UCSD-AML1 (cell line): ENCODE measurements around the gene VCPKMT.

ENCODE experiments used
- DNase-seq: peaks from one replicate; lab custom pipeline; 2025; ENCODE audit not compliant: unreplicated experiment; lab: John Stamatoyannopoulos, UW

The VCPKMT gene

DNA sequence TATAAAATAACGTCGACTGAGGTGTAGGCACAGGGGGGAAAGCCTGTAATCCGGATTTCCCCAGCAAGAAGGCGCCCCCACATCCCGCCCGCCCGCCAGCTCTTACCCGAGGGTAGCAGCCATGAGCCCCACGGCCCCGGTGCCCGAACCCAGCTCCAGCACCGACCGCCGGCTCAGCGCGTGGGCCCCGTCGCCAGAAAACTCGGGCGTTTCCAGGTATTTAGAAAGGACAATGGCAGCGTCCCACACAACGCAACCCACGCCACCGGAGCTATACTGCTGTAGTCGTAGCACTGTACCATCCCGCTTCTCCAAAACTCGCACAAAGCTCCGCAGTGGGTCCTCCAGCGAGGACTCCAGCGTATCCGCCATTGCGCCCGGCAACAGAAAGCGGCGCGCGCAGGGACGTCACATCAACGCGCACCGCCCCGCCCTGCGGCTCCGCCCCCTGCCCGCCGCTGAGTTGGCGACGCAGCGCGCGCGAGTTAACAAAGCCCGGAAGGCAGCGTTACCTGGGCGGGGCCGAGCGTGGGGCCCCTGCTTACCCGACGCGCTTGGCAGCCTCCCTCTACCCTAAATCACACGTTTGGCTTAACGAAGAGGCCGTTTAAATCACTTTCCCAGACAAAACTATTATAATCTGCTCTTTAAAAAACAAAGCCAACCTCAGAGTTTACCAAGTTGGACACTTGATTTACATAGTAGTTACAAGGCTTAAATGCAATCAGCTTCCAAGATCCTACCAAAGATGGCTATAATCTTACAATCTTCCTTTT is at the start of gene VCPKMT:
VCPKMT (minus strand) TSS at position 392 of the 776 bp plus-strand sequence; CDS start at position 372, 20 bp downstream.
- peak; percentile 95 for DNase-seq

DNA sequence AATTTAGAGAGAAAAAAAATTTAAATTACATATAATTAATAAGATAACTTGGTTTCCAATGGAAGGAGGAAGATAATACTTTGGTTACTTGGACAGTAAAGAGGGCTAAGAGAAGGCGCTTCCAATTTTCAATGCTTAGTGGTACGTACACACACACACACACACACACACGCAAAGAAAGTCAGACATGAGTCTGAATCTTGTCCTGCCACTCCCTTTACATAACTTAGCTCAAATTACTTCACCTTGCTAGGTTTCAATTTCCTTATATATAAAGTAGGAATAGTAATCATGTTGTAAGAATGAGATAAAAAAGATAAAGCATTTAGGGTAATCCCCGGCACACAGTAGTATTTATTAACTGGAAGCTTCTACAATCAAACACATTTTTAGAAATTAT is 39.7 kb upstream of the VCPKMT start:
- no peak for DNase-seq

DNA sequence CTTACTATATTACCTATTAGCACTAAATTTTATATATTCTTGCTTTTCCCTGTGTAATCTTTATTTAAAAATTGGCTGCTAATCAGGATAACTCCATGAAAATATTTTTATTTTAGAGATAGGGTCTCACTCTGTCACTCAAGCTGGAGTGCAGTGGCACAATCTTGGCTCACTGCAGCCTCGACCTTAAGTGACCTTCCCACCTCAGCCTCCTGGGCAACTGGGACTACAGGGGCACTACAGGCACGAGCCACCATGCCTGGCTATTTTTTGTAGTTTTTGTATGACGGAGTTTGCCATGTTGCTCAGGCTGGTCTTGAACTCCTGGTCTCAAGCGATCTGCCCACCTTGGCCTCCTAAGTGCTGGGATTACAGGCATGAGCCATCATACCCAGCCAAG is 32.4 kb upstream of the VCPKMT start:
- no peak for DNase-seq

DNA sequence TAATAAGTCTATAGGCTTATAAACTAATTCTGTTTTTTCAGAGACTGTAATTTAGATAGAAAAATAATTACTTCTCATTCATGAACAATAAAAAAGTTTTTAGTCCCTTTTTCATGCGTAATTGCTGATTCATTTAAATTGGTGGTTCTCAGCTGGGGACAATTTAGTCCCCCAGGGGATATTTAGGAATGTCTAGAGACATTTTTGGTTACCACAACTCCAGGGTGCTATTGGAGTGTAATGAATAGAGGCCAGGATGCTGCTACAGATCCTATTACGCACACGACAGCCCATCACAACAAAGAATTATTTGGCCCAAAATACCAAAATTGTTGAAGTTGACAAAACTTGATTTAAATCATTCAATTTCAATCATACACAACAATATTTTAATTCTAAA is 22.8 kb upstream of the VCPKMT start:
- DNase-seq, result no peak

DNA sequence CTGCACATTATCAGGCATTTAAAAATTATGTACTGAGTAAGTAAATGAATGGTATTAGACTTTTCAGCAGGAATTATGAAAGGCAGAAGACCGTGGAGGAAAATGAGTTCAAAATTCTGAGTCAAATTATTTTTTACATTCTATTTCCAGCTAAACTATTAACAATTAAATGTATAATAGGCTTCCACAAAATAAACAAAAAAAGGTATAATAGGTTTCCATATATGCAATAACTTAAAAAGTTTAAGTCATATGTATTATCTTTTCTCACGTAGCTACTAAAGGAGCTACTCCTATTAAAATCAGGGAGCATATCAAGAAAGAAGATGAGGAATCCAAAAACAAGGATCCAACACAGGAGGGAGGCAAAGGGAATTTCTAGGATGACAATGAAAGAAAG is 11.4 kb upstream of the VCPKMT start:
- no peak for DNase-seq

DNA sequence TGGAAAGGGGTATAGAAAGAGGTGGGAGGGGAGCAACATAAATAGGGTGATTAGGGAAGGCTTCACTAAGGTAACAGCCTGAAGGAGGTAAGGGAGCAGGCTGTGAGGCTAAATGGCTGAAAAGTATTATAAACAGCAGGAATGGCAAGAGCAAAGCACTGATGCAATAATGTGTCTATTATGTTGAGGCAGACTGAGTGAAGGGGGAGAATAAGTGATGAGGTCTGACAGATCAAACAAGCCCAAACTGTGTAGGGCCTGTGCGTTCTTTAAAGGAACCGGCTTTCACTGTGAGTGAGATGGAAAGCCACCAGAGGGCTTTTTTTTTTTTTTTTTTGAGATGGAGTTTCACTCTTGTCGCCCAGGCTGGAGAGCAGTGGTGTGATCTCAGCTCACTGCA is 6.7 kb upstream of the VCPKMT start:
- no peak for DNase-seq

DNA sequence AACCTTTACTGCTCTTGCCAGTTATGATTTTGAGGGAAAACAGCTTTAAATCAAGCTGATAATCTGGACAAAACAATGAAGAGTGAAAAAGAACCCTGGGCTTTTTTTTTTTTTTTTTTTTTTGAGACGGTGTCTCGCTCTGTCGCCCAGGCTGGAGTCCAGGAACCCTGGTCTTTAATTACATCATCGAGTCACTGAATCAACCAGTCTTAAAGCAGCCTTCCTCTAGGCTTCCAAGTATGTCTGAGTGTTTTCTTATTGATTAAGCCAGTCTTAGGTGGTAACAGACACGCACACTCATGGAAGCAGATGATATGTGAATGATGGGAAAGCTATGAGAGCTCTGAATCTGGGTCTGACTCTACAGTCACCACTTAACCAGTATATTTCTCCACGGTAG is 5.9 kb upstream of the VCPKMT start:
- DNase-seq, result no peak

DNA sequence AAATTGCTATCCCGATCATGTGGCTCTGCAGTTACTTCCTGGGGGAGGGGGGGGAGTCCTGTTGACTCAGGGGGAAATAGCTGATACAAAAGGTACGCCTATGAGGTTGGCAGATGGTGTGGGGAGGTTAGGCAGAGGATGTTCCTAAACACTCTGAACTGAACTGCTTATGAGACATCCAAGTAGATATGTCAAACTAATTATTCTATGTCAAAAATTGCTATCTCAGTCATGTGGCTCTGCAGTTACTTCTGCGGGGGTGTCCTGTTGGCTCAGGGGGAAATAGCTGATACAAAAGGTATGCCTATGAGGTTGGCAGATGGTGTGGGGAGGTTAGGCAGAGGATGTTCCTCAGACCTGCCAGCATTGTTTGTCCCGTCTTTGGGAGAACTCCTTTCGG is 5.1 kb upstream of the VCPKMT start:
- no peak for DNase-seq

DNA sequence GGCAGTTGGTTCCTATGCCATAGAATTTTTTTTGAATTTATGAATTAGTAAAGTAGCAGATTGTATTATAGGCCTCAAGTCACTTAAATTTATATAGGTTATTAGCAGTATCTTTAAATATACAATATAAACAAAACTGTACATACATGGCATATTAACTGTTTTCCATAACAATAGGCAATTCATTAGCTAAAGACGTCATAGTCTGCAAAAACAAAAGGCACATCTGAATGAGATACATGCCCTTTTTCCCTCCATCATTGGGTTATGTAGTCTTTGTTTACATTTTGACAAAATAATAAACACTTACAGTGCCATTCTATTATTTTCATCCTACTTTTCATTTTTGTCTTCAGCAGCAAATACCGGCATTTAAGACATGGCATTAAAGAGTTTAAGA is 1.1 kb upstream of the VCPKMT start:
- no peak for DNase-seq

DNA sequence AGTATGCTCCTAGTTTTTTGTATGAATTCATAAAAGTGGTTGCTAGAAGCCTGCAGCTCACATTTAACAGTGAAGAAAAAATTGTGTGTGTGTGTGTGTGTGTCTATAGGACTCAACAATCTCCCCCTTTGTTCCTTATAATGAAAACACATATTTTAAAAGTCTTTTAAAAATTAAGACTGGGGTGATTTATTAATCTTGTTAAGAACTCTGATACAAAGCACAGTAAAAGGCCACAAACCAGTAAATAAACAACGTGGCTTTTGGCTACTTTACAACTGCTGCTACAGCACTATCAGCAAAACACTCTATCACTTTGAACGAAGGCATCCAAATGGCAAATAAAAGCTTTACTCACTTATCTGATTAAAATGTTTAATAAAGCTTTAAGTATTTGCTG is 594 bp upstream of the VCPKMT start:
- no peak for DNase-seq

DNA sequence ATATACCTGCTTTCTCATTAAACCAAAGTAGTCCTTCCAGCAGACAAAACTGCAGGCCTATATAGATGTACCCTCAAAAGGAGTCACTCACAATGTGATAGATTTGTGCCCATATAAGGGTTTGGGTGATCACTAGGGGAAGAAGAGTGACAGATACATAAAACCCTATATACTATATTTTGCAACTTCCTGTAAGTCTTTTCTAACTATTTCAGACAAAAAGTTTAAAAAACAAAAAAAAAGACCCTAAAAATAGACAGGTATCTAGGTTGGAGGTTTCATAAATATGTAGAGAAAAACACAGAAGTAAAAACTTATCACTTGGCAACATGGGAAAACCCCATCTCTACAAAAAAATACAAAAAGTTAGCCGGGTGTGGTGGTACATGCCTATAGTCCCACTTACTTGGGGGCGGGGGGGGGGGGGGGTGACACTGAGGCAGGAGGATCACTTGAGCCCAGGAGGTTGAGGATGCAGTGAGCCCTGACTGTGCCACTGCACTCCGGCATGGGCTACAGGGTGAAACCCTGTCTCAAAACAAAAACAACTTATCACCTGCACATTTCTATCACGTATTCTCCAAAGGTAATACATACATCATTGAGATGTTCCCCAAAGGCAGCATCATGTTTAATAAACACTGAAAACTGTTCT is 2.9 kb downstream of the VCPKMT start:
- DNase-seq, result no peak

DNA sequence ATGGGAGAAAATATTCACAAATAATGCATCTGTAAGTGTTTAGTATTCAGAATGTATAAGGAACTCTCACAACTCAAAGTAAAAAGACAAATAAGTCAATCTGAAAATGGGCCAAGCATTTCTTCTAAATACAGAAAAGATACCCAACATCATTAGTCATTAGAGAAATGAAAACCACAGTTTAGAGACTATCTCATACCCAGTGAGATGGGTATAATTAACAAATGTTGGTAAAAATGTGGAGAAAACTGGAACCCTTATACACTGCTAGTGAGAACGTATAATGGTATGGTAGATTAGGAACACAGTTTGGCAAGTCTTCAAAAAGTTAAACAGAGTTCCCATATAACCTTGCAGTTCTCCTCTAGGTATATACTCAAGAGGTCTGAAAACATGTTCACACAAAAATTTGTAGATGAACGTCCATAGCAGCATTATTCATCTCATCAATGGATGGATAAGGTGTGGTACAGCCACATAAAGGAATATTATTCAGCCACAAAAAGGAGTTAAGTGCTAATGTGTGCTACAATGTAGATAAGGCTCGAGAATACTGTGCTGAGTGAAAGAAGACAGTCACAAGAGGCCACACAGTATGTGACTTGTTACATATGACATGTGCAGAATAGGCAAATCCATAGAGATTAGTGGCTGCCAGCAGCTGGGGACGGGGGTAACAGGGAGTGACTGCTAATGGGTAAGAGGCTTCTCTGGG is 5.9 kb downstream of the VCPKMT start:
- no peak for DNase-seq

DNA sequence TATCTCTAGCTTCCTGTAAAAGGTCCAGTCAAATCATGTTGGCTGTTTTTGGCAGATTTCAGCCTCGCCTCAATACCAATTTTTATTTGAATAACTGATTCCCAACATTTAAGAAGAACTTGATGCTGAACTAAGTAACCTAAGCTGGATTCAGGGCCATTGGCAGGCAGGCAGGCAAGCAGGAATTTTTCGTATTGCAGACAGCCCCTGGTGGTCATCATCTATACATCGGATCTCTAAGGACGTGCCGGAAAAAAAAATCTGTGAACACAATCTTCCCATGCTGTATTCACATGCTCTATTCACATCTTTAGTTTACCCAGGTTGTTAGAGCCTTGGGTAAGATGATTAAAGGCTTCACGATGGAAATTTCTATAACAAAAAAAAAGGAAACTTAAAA is 7.0 kb downstream of the VCPKMT start:
- DNase-seq, result no peak

DNA sequence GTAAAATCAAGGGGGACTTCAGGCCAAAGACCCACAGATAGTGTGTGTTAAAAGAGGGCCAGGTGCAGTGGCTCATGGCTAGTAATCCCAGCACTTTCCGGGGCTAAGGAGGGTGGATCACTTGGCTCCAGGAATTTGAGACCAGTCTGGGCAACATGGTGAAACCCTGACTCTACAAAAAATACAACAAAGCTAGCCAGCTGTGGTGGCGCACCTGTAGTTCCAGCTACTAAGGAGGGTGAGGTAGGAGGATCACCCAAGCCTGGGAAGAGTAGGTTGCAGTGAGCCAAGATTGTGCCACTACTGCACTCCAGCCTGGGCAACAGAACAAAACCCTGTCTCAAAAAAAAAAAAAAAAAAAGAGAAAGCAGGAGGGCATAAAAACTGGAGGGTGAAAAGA is 8.5 kb downstream of the VCPKMT start:
- no peak for DNase-seq

DNA sequence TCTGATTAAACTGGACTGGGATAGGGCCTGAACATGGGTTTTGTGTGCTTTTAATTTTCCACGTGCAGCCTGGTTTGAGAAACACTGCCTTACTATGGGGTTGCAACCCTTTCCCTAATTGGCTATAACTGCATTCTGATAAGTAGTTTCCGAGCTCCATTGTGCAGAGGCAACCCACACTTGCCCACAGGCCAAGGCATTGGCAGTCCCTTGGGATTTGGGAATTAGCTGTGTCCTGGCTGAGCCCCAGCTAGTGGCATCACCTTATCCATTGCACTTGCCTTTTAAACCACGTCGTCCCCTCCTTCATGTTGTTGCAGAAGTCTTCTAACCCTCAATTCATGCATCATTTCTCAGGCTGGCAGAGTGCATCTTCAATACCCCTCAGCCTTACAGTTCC is 10.2 kb downstream of the VCPKMT start:
- DNase-seq, result no peak

DNA sequence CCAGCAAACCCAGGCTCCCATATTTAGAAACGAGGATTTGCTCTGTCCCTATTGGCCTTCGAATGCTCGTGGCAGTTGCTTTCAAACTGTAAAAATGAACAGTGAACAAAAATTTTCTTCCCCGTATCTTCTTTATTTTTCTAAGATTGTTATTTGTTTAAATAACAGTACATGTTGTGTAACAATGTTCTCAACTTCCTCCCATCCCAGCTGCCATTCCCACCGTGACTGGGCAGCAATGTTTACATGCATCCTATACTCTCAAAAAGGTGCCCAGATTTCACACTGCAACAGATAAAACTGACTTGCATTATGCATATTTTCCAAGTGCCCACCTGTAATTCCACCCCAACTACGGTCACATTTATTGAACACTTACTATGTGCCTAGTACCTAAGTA is 12.8 kb downstream of the VCPKMT start:
- no peak for DNase-seq

DNA sequence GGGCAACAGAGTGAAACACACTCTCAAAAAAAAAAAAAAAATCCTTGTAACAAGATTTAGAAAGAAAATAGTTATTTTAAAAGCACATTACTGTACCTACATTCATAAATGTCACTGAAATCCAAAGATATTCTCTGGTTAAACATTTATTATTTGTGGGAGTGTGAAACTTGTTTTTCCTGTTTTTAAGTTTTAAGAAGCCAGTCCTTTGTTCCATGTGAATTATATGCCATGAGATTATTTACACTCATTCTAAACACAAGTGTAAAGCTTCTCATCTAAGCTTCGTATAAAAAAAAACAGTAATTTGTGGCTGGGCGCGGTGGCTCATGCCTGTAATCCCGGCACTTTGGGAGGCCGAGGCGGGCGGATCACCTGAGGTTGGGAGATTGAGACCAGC is 15.0 kb downstream of the VCPKMT start:
- DNase-seq, result no peak

DNA sequence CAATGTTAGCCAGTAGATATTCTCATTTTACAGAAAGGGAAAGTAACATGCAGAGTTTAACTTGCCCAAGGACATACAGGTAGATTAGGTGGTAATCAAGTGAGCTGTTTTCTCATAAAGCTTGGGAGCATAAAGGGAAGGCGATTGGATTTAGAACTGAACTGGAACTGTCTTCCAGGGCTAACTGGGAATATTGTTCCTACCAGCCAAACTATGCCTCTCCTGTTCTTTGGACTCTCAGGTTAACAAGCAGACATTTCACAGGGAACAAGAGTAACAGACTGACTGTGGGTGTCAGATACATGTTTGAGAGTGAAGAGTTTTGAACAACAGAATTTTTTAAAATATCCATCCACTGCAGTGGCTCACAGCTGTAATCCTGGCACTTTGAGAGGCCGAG is 15.6 kb downstream of the VCPKMT start:
- no peak for DNase-seq

DNA sequence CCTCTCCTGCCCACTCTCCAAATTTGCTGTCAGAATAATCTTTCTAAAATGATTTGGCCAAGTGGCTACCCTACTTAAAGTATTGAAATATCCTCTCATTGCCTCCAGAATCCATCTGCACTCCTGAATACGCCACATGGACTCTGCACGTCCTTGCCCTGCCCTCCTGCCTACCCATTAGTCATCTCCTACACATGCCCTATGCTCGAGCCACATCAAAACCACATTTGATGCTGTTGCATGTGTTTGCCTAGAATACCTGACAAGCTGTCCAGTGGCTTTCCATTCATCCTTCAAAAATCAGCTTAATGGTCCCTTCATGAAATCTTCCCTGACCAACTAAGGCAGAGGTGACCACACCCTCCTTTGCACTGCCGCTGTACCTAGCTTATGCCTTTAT is 17.0 kb downstream of the VCPKMT start:
- no peak for DNase-seq

DNA sequence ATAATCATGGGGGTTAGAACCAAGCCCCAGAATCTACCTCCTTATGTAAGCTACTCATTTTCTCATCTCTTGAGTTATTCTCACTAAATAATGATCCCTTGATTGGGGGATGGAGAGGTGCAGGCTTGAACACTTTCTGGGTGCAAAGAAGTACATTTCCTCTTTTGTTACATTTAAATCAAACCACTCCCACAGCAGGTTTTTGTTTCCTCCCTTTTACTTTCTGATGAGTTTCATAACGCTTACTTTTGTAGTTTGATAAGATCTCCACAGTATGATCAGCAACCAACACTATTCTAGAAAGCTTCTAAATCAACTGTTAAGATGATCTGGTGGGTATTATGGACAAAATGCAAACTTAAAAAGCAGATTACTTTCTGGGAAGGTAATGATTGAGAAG is 20.5 kb downstream of the VCPKMT start:
- no peak for DNase-seq

DNA sequence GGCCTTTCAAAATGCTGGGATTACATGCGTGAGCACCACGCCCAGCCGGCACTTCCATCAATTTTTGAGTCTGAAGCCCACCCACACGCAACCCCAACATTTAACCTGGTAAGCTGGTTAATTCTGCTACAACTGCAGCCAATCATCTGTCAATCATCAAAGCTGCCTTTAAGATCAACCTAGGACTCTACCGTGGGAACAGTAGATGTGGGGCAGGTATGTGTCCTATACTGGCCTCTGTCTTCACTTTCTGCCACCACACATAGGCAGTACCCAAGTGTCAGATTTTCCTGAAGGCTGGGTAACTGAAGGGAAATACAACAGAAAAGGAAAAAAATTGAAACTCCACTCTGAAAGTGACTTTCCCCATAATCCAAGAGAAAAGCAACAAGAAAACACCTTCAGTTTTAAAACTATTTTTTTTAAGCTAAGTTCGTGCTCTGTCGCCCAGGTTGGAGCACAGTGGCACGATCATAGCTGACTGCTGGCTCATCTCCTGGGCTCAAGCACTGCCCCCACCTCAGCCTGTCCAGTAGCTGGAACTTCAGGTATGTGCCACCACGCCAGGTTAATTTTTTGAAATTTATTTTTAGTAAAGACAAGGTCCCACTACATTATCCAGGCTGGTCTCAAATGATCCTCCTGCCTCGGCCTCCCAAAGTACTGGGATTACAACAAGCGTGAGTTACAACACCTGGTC is 22.2 kb downstream of the VCPKMT start:
- no peak for DNase-seq

DNA sequence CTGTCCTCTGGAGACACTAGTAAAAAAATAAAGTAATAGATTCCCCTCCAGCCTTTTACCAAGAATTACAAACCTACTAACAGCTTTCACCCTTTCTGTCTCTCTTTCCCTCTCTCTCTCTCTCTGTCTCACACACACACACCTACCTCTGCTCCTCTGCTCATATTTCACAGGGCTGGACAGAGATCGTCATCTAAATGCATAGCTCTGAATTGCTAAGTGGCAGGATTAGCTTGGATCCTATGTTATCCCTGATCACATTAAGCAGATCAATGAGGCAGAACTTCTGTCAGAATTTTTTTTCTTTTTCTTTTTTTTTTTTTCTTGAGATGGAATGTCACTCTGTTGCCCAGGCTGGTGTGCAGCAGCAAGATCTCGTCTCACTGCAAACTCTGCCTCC is 22.9 kb downstream of the VCPKMT start:
- DNase-seq, result no peak
